Colonic mucosa (tissue), 4 donors: ENCODE results near the gene FBXW4. TPM values are rescaled to one million over a fixed set of nuclear protein-coding genes. Genes with fewer than 3 reads are reported as not detected.
"Not testable (repeated sequence)": the region's sequence is repeated elsewhere in the genome, so short reads cannot be mapped to it uniquely, and the experiment has no call there.

Source experiments
- DNase-seq: peaks from one replicate; pipeline ENCODE4 v3.0.0-alpha.2; 2020
- H3K27ac ChIP-seq: fragments of 200-600 bp; one replicate; pipeline ENCODE4 v1.8.0; 2021
- H3K27me3 ChIP-seq: fragments of 200-600 bp; one replicate; pipeline ENCODE4 v1.8.0; 2021
- H3K36me3 ChIP-seq: fragments of 200-600 bp; one replicate; pipeline ENCODE4 v1.8.0; 2021
- H3K4me1 ChIP-seq: fragments of 200-600 bp; one replicate; pipeline ENCODE4 v1.8.0; 2021; ENCODE audit warnings: mild to moderate bottlenecking
- H3K4me3 ChIP-seq: fragments of 200-600 bp; one replicate; pipeline ENCODE4 v1.8.0; 2021
- H3K9ac ChIP-seq, 2 donors: one replicate each; pipeline ENCODE4 v1.7.0; 2013; ENCODE audit warnings: control low read depth in 2 of 2, low read depth in 2 of 2, low read length in 2 of 2
- H3K9me3 ChIP-seq: fragments of 200-600 bp; one replicate; pipeline ENCODE4 v1.8.0; 2021
- CTCF ChIP-seq: fragments of 200-600 bp; IDR thresholded peaks from one replicate; pipeline ENCODE4 v1.8.0; 2022; ENCODE audit warnings: antibody characterized with exemption, mild to moderate bottlenecking
- intact Hi-C: fragments of 100-400 bp; cut with DNase I; formaldehyde crosslinking; loops from one replicate; pipeline ENCODE4 v1.14.1; 2022
- total RNA-seq, 2 donors: library from RNA; stranded (reverse); fragmentation: NEBNext Ultra II Directional in 1 of 2; extraction: Animal tissue kit (Norgen Biotek cat#: 25700) in 1 of 2; gene quantifications; one replicate each; pipeline ENCODE4 v1.2.1, GENCODE V29; 2021
- donor health status: healthy.
- donor health status: DM: no; HTN: no; CAD: no.
- donor health status: DM: no; HTN: no; CAD: no.

FBXW4 gene
- total RNA-seq, 2 donors from 2014 or later = 42.5 to 60.7 TPM

DNA sequence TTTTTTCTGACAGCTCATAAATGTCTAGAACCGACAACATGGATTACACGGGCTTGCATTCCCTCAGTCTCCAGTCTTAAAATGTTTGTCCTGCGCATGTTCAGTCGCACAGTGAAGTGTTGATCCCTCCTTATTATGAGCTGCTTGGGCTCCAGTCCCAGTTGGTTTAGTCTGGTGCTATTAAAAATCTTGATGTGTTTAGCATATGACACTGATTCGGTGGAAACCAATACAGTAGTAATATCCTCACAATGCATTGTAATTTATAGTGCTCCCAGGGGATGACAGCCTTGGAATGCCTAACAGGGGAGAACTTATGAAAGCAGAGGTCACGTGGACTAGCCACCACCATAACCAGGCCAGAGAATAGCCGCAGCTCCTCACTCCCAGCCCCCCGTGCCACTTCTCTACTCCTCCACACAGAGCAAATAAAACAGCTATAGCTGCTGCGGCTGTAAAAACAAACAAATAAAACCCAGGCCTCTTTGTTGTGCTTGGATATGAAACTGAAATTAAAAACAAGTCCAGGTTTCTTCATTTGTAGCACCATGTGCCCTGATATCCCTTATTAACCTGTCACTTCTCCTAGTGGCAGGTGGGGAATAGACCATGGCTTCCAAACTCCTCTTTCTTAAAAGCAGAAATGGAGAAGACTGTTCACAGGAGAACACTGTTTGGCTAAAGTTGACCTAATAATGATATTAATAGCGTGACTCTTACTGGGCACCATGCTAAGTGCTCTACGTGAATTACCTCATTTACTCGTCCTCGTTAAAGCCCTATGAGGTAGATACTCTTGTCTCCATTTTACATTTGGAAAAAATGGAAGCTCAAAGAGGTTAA lies 99.2 kb downstream of the FBXW4 start:
- no peak overlapping the region for H3K27ac ChIP-seq
- no peak overlapping the region for H3K9ac ChIP-seq
- H3K27me3 ChIP-seq = no peaks in the 10 kb centered on the region
- H3K9me3 ChIP-seq = no peaks in the 10 kb centered on the region
- H3K4me1 ChIP-seq = no peaks in the 10 kb centered on the region
- no peak overlapping the region for H3K4me3 ChIP-seq
- TF ChIP-seq CTCF = no peak
- no peaks in the 10 kb centered on the region for H3K36me3 ChIP-seq
- intact Hi-C loops = no loop called here
- DNase-seq = no peak

DNA sequence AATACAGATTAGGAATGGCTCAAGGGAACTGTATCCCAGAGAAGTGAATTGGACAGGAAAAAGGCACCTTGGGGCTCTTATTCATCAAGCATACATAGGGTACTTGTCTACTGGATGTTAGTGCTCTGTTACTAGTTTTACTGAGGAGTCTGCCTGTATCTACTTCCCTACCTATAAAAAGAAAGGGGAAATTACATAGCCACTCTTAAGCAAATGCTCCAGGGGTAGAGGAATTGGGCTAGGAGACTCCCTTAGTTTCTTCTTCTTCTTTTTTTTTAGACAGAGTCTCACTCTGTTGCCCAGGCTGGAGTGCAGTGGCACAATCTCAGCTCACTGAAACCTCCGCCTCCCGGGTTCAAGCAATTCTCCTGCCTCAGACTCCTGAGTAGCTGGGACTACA lies 101.6 kb downstream of the FBXW4 start:
- H3K27me3 ChIP-seq, H3K4me3 ChIP-seq, H3K4me1 ChIP-seq, H3K9me3 ChIP-seq, DNase-seq, H3K36me3 ChIP-seq, H3K27ac ChIP-seq, H3K9ac ChIP-seq, intact Hi-C loops: not testable (repeated sequence)

- Histone ChIP-seq H3K4me1 (peaks cover 4% of the 10 kb centered on the region), H3K27ac (no peak overlapping the region), H3K9ac (peak overlapping the region in 1 of 2 donors; percentile 91), H3K4me3 (peak overlapping the region; percentile 95), H3K9me3 (no peaks in the 10 kb centered on the region), H3K36me3 (no peaks in the 10 kb centered on the region), H3K27me3 (no peaks in the 10 kb centered on the region)
- intact Hi-C loops = loop anchor here (5.0 kb wide), 1 partner anchor 193 kb away; the partner anchor contains the start of gene NPM3
- TF ChIP-seq CTCF = no peak
- DNase-seq = no peak
Measured at GRCh38 chr10:101588879-101589278, 106.1 kb downstream of the FBXW4 start.

DNA sequence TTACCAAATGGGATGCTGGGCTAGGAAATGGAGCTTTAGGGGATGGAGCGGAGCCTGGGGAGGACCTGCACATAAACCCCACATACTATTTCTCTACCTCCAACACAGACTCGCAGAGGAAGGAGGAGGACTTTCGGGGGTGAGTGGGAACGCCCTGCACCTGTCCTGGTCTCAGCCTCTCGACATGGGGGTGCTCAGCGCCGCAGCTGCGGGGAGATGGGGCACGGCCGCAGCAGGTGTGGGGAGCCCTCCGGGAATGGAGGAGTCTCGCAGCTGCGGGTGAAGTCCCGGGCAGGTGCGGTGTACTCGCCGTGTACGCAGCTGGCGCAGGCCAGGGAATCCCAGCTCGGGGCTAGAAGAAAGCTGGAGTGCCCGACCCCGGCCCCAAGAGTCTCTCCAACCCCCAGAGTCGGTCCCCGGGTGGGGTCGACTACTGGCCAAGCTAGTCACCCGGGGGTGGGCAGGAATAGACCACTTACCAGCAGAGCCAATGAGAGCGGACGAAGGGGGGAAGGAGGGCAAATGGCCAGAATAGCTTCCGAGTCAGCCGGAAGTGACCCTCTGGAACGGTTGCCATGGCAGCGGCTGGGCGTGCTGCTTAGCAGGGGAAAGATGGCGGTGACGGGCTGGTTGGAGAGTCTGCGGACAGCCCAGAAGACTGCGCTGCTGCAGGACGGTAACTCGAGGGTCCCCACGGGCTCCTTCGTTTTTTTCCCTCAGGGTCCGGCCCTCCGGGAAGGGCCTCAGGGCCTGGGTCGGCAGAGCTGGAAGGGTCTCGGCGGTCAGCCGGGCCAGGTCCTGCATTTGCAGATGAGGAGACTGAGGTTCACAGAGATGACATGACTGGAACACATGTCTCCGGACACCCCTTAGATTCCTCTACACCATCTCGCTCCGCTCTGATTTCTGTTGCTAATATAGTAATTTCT lies 107.0 kb downstream of the FBXW4 start, which contains the start of the genes DPCD and POLL:
Gene DPCD (plus strand): TSS at position 597 of the 929 bp plus-strand sequence. CDS start 16 bp downstream, at position 613.
Gene POLL (minus strand): TSS at position 533 of the 929 bp plus-strand sequence. CDS start 897 bp downstream, outside the sequence.
- intact Hi-C loops = loop anchor here (5.0 kb wide), 1 partner anchor 194 kb away; the partner anchor contains the start of gene NPM3
- H3K4me3 ChIP-seq = peak within 1 kb of the TSS; percentile 95
- peak; percentile 98 for DNase-seq
- H3K9me3 ChIP-seq = no peaks in the 10 kb centered on the region
- H3K9ac ChIP-seq = peak within 1 kb of the TSS; percentile 83 to 91
- H3K27ac ChIP-seq = peak within 1 kb of the TSS; percentile 23
- no peak for TF ChIP-seq CTCF
- peaks cover 4% of the 10 kb centered on the region for H3K4me1 ChIP-seq
- no peaks in the 10 kb centered on the region for H3K27me3 ChIP-seq
- H3K36me3 ChIP-seq = no peaks in the 10 kb centered on the region

DNA sequence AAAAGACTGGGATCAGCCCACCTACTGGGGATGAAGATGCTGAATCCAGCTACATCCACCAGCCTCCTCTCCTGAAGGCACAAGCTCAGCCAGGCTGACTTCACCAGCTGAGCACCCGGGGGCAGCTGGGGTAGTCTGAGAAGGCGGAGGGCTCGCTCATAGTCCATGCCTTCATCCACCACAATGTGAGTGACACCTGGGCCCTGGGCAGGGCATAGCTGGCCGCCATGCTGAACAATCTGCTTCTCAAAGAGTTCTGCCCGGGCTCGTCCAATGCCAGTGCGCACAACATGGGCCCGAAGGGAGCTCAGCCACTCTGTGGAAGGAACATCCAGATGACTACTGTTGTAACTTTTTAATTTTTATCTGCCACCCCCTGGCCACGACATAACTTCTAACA lies 109.1 kb downstream of the FBXW4 start:
- no peak for TF ChIP-seq CTCF
- no peak overlapping the region for H3K27ac ChIP-seq
- H3K4me3 ChIP-seq = no peak overlapping the region
- no peak overlapping the region for H3K9ac ChIP-seq
- peaks cover 4% of the 10 kb centered on the region for H3K4me1 ChIP-seq
- no peak for DNase-seq
- intact Hi-C loops = loop anchor here (5.0 kb wide), 1 partner anchor 196 kb away; the partner anchor contains the start of gene NPM3
- no peaks in the 10 kb centered on the region for H3K36me3 ChIP-seq
- no peaks in the 10 kb centered on the region for H3K9me3 ChIP-seq
- no peaks in the 10 kb centered on the region for H3K27me3 ChIP-seq
